Trophoblast cell (in vitro differentiated cells and primary cell): Measurements from ENCODE around the gene SANBR.

Source experiments
- DNase-seq, 2 donors: peaks; one replicate each; pipeline ENCODE4 v3.0.0-alpha.2; 2016
- H2AFZ ChIP-seq: 2 replicates; pipeline ENCODE4 v1.6.1; 2013; ENCODE audit warnings: low read length, moderate library complexity, mild to moderate bottlenecking; ENCODE audit not compliant: insufficient read depth, poor library complexity
- H2AK5ac ChIP-seq: 2 replicates; pipeline ENCODE4 v1.6.1; 2013; ENCODE audit warnings: mild to moderate bottlenecking, low read length
- H2BK120ac ChIP-seq: 2 replicates; pipeline ENCODE4 v1.6.1; 2013; ENCODE audit warnings: low read length, mild to moderate bottlenecking, moderate library complexity; ENCODE audit not compliant: insufficient read depth, poor library complexity
- H2BK12ac ChIP-seq: 2 replicates; pipeline ENCODE4 v1.6.1; 2013; ENCODE audit warnings: mild to moderate bottlenecking, low read length, moderate library complexity
- H2BK5ac ChIP-seq: 2 replicates; pipeline ENCODE4 v1.6.1; 2013; ENCODE audit warnings: low read length, low read depth, moderate library complexity, mild to moderate bottlenecking; ENCODE audit not compliant: poor library complexity
- H3K14ac ChIP-seq: 2 replicates; pipeline ENCODE4 v1.6.1; 2013; ENCODE audit warnings: mild to moderate bottlenecking, low read length
- H3K18ac ChIP-seq: 2 replicates; pipeline ENCODE4 v1.6.1; 2013; ENCODE audit warnings: mild to moderate bottlenecking, low read length
- H3K23ac ChIP-seq: 2 replicates; pipeline ENCODE4 v1.6.1; 2013; ENCODE audit warnings: low read length
- H3K27ac ChIP-seq: 2 replicates; pipeline ENCODE4 v1.5.1; 2013; ENCODE audit warnings: low read depth, mild to moderate bottlenecking, inconsistent platforms, low read length, moderate library complexity
- H3K27me3 ChIP-seq: 2 replicates; pipeline ENCODE4 v1.6.1; 2013; ENCODE audit warnings: inconsistent platforms, mild to moderate bottlenecking, low read length, moderate library complexity; ENCODE audit not compliant: insufficient read depth
- H3K36me3 ChIP-seq, 2 experiments: 1 replicate in 1 of 2; 2 replicates in 1 of 2; pipeline ENCODE4 v1.6.1; 2013; ENCODE audit warnings: low read length in 2 of 2, mild to moderate bottlenecking in 2 of 2, moderate library complexity in 1 of 2; ENCODE audit not compliant: insufficient read depth in 2 of 2, control insufficient read depth in 1 of 2
- H3K4ac ChIP-seq: 2 replicates; pipeline ENCODE4 v1.6.1; 2013; ENCODE audit warnings: low read depth, mild to moderate bottlenecking, low read length, moderate library complexity
- H3K4me1 ChIP-seq, 2 experiments: 1 replicate in 1 of 2; 2 replicates in 1 of 2; pipeline ENCODE4 v1.6.1; 2013; ENCODE audit warnings: low read length in 2 of 2, mild to moderate bottlenecking in 2 of 2, moderate library complexity in 1 of 2; ENCODE audit not compliant: insufficient read depth in 2 of 2, control insufficient read depth in 1 of 2
- H3K4me2 ChIP-seq: 2 replicates; pipeline ENCODE4 v1.6.1; 2013; ENCODE audit warnings: inconsistent platforms, mild to moderate bottlenecking, low read length, moderate library complexity
- H3K4me3 ChIP-seq: 2 replicates; pipeline ENCODE4 v1.5.1; 2013; ENCODE audit warnings: mild to moderate bottlenecking, low read depth, low read length, inconsistent platforms
- H3K79me1 ChIP-seq: one replicate; pipeline ENCODE4 v1.6.1; 2013; ENCODE audit warnings: low read length
- H3K79me2 ChIP-seq: 2 replicates; pipeline ENCODE4 v1.6.1; 2013; ENCODE audit warnings: low read length, mild to moderate bottlenecking; ENCODE audit not compliant: control insufficient read depth, insufficient read depth, poor library complexity
- H3K9ac ChIP-seq: 2 replicates; pipeline ENCODE4 v1.6.1; 2013; ENCODE audit warnings: mild to moderate bottlenecking, low read length
- H3K9me3 ChIP-seq: 2 replicates; pipeline ENCODE4 v1.6.1; 2013; ENCODE audit warnings: low read depth, mild to moderate bottlenecking, control low read depth, inconsistent platforms, low read length; ENCODE audit not compliant: insufficient read depth
- H4K12ac ChIP-seq: 2 replicates; pipeline ENCODE4 v1.6.1; 2013; ENCODE audit warnings: low read depth, mild to moderate bottlenecking, low read length, moderate library complexity
- H4K8ac ChIP-seq: 2 replicates; pipeline ENCODE4 v1.6.1; 2013; ENCODE audit warnings: low read depth, mild to moderate bottlenecking, low read length, moderate library complexity
- H4K91ac ChIP-seq: one replicate; pipeline ENCODE4 v1.6.1; 2013; ENCODE audit warnings: low read depth, mild to moderate bottlenecking, low read length, moderate library complexity
- WGBS: extraction: QIAGEN DNeasy Blood & Tissue Kit; methylation state at CpG from one replicate; pipeline ENCODE4 v1.1.7; 2013; ENCODE audit warnings: missing lambda C conversion rate; ENCODE audit not compliant: insufficient read length, insufficient coverage; ENCODE audit errors: extremely low coverage; 5-methylcytosine and 5-hydroxymethylcytosine counted together

The SANBR gene

DNA sequence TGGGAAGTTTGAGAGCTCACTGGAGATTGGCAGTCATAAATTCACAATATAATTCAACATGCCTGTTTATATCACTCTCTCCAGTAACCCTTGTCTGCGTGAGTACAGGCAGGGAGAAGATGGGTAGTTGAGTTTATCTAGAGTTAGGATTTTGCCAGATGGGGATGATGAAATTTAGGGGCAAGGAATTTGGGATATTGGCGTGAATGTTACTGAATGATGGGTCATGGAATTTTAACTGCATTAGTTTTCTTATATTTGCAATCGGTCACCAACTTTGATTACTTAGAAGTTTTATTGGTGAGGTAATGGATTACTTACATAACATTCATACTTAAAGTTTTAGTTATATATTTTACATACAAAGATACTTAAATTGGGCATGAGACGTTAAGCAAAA lies 35.1 kb downstream of the SANBR start:
- Histone ChIP-seq H3K27ac (no peak overlapping the region), H3K4me1 (no peaks in the 10 kb centered on the region), H3K36me3 (peaks cover 3 to 12% of the 10 kb centered on the region in 2 experiments), H3K79me1 (no peaks in the 10 kb centered on the region), H3K23ac (no peak overlapping the region), H2BK12ac (no peak overlapping the region), H3K27me3 (no peaks in the 10 kb centered on the region), H4K8ac (no peak overlapping the region), H3K79me2 (no peaks in the 10 kb centered on the region), H4K12ac (no peak overlapping the region), H2AFZ (no peak overlapping the region), H3K4ac (no peak overlapping the region), H3K14ac (no peak overlapping the region), H2BK120ac (no peak overlapping the region), H3K4me2 (no peak overlapping the region), H4K91ac (no peak overlapping the region), H3K9ac (no peak overlapping the region), H3K4me3 (no peak overlapping the region), H2AK5ac (no peak overlapping the region), H2BK5ac (no peak overlapping the region), H3K18ac (no peak overlapping the region), H3K9me3 (no peaks in the 10 kb centered on the region)
- DNase-seq, result no peak
- WGBS, result no CpG with 5 or more reads among the region's 4 CpGs

- Histone ChIP-seq H2AFZ (no peak overlapping the region), H3K36me3 (peaks cover 14 to 21% of the 10 kb centered on the region in 2 experiments), H3K79me2 (no peaks in the 10 kb centered on the region), H3K4me3 (no peak overlapping the region), H4K12ac (no peak overlapping the region), H2BK5ac (no peak overlapping the region), H2AK5ac (no peak overlapping the region), H2BK12ac (no peak overlapping the region), H3K23ac (no peak overlapping the region), H3K79me1 (no peaks in the 10 kb centered on the region), H4K91ac (no peak overlapping the region), H4K8ac (no peak overlapping the region), H2BK120ac (no peak overlapping the region), H3K4ac (no peak overlapping the region), H3K27ac (no peak overlapping the region), H3K14ac (no peak overlapping the region), H3K9ac (no peak overlapping the region), H3K4me2 (no peak overlapping the region), H3K9me3 (no peaks in the 10 kb centered on the region), H3K4me1 (no peaks in the 10 kb centered on the region), H3K18ac (no peak overlapping the region), H3K27me3 (no peaks in the 10 kb centered on the region)
- DNase-seq, result no peak
- no CpG with 5 or more reads among the region's 2 CpGs for WGBS
These were observed 43.6 kb downstream of the SANBR start for GRCh38 chr2:61109291-61109690.

GRCh38 chr2:61111708-61112107 lies 46.0 kb downstream of the SANBR start:
- Histone ChIP-seq H2AK5ac (no peak overlapping the region), H3K18ac (no peak overlapping the region), H3K79me1 (no peaks in the 10 kb centered on the region), H3K4ac (no peak overlapping the region), H3K4me1 (no peaks in the 10 kb centered on the region), H3K4me2 (no peak overlapping the region), H4K12ac (no peak overlapping the region), H3K36me3 (peaks cover 14 to 15% of the 10 kb centered on the region in 2 experiments), H2BK5ac (no peak overlapping the region), H3K79me2 (no peaks in the 10 kb centered on the region), H3K27me3 (no peaks in the 10 kb centered on the region), H3K27ac (no peak overlapping the region), H2BK12ac (no peak overlapping the region), H2AFZ (no peak overlapping the region), H3K23ac (no peak overlapping the region), H3K14ac (no peak overlapping the region), H3K9ac (no peak overlapping the region), H2BK120ac (no peak overlapping the region), H4K91ac (no peak overlapping the region), H3K4me3 (no peak overlapping the region), H3K9me3 (peaks cover 2% of the 10 kb centered on the region), H4K8ac (no peak overlapping the region)
- DNase-seq, result no peak

GRCh38 chr2:61114147-61114546 lies 48.5 kb downstream of the SANBR start:
- Histone ChIP-seq H3K18ac (no peak overlapping the region), H3K23ac (no peak overlapping the region), H2BK5ac (no peak overlapping the region), H4K8ac (no peak overlapping the region), H3K79me1 (no peaks in the 10 kb centered on the region), H3K4ac (no peak overlapping the region), H3K27me3 (no peaks in the 10 kb centered on the region), H4K12ac (no peak overlapping the region), H3K4me1 (no peaks in the 10 kb centered on the region), H4K91ac (no peak overlapping the region), H3K4me3 (no peak overlapping the region), H3K9ac (no peak overlapping the region), H2BK12ac (no peak overlapping the region), H3K4me2 (no peak overlapping the region), H3K9me3 (peaks cover 2% of the 10 kb centered on the region), H3K27ac (no peak overlapping the region), H2AFZ (no peak overlapping the region), H3K36me3 (peaks cover 13 to 19% of the 10 kb centered on the region in 2 experiments), H2BK120ac (no peak overlapping the region), H2AK5ac (no peak overlapping the region), H3K79me2 (no peaks in the 10 kb centered on the region), H3K14ac (no peak overlapping the region)
- no peak for DNase-seq
- whole genome bisulfite sequencing, result no CpG with 5 or more reads among the region's 6 CpGs
